NCI-H146 (cell line): Measurements from ENCODE around the gene TRPC6.
"Not testable (repeated sequence)": the region's sequence is repeated elsewhere in the genome, so short reads cannot be mapped to it uniquely, and the experiment has no call there.

Source experiments
- DNase-seq: peaks from one replicate; lab custom pipeline; 2025; lab: John Stamatoyannopoulos, UW

The TRPC6 gene

DNA sequence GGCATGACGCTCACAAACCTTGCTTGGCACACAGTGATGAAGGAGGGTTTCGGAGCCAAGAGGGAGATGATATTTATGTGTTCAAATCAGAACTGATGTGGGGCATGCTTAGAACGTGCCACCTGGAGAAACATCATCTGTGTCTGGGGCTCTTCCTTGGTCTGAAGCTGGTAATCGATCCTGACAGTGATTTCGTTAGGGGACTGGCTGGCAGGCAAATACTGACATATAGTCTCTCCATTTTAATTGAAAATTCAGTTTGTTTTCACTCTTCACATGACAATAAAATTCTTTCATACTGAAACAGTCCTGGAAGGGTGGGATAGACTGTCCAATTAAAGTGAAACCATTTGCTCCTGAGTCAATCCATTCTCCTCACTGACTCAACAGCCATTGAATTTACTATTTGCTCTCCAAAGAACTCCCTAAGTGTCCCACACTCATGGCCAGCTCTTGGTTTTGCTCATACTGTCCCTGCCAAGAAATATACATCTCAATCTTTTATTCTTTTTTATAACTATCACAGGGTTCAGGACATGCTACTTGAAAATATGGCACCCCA is 134.8 kb downstream of the TRPC6 start:
- DNase-seq: no peak

DNA sequence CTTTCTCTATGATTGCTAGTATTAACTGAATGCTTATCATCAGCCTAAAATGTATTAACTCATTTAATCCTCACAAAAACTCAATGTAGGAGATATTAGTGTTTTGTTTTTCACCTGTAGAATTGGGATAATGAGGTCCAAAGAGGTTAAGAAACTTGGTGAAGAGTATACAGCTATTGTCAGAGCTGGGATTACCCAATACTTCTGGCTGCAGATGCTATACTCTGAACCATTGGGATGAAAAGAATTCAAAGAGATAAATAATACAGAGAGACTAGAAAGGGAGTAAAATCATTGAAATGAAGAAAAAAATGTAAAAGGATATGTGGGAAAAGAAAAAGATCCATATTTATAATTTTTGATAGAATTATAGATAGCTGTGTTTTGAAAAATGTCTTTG is 137.1 kb downstream of the TRPC6 start:
- DNase-seq: no peak

DNA sequence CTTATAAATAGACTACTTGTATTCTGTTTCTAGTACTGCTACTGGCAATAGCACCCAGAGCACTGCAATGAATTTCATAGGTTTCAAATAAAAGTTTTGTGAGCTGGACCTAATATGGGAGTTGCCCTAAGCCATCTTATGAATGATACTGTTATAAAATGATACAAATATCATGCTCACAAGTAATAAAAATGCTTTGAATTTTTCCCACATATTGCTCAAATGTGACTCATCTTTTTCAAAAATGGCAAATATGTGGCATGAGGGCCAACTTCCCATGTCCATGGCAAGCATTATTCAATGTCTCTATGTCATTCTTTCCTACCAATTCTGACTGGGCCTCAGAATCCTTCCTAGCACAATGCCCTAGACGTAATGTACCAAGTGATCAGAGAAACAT is 137.6 kb downstream of the TRPC6 start:
- DNase-seq: no peak

DNA sequence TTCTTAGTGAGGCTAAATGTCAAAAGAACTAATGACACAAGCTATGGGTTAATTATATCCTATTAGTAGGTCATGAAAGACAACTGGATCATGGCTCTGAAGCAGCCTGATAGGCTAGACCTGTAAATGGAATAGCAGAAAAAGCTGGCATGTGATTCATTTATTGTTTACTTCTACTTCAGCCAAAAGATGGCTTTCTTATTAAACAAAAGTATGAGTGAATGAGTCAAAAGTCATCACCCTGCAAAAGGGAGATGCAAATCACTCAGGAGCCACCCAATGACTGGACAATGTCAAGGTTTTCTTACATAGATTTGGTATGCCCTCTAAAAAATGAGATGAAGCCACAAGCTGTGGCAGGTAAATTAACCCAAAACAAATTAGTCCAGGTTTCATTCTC is 138.0 kb downstream of the TRPC6 start:
- DNase-seq: no peak

DNA sequence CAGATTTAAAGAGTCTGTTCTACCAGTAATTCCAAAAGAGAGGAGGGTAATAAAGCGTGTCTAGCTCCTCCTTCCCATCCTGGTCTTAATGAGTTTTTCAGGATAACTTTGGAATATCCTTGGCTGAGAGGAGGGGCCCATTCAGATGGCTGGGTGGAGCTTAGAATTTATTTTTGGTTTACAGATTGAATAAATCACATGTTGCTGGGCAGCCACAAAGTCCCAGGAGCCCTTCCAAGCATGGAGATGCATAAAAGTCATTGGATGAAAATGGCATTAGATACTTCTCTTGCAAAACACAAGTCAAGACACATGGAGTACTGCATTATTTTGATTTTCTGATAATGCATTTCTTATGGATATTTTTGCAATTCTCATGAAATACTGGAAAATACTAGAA is 139.0 kb downstream of the TRPC6 start:
- no peak for DNase-seq

DNA sequence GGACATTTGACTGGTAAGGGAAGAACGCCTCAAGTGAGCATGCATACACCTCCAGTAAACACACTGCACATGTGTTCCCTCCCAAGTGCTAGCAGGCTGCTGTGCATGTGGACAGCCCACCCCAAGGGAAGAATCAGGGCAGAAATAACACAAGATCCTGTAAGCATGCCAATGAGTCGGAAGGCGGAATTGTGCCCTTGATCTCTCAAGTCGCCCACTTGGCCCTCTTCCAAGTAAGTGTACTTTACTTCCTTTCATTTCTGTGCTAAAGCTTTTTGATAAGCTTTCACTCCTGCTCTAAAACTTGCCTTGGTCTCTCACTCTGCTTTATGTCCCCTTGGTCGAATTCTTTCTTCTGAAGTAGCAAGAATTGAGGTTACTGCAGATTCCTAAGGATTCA is 139.6 kb downstream of the TRPC6 start:
- no peak for DNase-seq

DNA sequence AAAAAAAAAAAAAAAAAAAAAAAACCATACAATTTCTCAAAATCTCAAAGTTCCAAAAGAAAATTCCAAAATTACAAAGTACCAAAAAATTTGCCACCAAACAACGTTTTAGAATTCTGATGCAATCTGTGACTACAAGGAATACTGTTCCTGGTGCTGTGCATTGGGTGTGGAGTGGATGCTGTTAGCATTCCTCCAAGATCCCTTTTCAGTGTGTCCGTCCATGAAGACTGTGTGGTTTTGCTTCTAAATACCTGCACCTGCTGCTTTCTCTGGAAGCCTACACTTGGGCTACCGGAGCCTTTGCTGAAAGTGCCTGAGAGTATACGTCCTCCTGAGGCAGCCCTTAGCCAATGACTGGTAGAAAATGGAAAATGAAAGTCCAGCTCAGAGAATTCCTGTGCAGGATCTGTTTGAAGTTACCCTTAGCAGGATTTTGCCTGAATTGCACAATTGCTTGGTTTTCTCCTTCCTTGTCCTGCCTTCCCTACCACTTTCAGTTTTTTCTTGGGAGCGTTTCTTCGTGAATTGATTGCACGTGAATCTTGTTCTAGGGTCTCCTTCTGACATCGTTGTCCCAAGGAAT is 140.8 kb downstream of the TRPC6 start:
- no peak for DNase-seq

DNA sequence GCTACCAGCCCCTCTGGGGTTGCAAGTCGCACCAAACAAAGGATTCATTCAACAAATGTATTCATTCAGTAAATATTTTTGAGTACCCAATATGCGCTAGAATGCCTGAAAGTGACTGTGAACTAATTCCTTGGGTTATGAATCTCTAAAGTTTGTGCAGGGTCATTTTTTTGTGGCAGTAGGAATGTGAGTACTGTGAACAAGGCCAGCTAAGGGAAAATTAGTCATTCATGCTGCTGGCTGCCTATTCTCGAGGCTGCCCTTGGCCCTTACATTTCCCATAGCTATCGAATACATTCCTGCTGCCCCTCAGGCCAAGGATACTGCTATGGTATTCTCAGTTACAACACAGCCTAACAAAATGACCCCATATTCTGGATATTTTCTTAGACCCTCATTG is 141.6 kb downstream of the TRPC6 start:
- no peak for DNase-seq

DNA sequence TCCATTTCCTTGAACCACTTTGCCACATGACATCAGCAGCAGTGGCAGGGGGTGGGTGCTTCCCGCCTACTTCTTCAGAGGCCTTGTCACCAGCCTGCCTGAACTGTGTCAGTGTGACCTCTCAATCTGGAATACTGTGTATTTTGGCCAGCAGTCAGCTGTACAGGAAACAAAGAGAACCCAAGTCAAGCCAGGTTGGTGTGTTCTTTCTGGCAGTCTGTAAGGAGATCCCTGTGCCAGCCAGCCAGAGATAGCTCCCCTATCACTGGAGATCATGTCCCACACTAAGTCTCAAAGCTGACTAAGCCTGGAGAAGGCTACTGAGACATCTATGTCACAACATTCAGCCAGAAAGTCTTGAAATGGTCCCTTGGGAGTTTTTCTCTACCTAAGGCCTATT is 142.1 kb downstream of the TRPC6 start:
- no peak for DNase-seq

DNA sequence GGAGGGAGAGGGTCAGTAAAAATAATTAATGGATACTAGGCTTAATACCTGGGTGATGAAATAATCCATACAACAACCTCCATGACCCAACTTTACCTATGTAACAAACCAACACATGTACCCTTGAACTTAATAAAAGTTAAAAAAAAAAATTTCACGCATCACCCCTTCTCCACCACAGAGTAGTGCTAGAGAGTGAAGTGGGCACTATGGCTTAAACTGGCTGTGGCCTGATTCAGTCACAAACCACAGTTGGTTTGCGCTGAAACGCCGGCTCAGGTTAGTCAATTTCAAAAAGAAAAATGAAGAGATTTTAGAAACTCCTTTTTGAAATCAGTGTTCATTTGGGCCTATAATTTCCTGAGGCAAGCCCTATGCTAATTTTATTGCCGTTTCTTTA is 144.3 kb downstream of the TRPC6 start:
- DNase-seq: no peak

DNA sequence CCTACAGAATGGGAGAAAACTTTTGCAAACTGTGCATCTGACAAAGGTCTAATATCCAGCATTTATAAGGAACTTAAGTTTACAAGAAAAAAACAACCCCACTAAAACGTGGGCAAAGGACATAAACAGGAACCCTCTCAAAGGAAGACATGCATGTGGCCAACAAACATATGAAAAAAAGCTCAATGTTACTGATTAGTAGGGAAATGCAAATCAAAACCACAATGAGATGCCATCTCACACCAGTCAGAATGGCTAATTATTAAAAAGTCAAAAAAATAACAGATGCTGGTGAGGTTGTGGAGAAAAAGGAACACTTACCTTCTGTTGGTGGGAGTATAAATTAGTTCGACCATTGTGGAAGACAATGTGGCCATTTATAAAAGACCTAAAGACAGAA is 145.1 kb downstream of the TRPC6 start:
- DNase-seq: not testable (repeated sequence)

DNA sequence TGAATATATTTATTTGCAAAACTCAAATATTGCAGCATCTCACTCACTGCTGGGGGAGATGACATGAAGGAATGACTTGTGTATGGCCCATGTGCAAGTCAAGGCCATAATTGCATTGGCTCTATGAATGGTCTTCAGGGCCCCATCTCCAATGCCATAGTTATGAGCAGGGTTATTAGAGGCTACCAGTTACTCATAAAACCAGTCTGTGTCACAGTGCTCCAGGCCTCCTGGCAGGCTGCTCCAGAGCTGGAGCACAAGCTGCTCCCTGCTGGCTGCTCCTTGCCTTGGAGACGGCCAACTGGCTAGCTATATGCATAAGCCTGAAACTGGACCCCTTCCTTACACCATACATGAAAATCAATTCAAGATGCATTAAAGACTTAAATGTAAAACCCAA is 145.7 kb downstream of the TRPC6 start:
- DNase-seq: no peak

DNA sequence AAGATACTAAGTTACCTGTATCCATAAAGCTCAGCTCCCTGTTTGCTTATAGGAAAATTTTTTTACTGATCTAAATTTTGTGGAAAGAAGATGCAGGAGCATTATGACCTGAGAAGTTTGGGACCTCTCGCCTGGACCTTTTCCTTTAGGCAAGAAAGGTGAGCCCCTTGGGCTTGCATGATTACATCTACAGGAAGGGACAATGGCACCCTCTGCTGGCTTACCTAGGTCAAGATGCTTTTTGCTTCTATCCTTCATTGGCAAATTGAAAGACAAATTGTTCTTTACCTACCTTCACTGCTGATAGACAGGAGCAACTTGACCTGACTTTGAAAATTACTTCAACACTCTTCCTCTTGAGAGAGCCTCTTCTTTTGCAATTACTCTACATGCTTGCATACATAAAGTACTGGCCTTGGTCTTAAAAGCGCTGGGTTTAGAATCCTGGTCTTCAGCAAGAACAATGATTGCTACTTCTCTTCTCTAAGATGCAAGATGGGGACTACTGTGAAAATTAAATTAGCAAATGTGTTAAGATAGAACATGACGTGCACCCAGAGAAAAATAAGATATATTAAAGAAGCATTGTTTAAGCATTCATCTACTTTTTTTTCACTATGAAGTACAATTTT is 147.2 kb downstream of the TRPC6 start:
- DNase-seq: peak; percentile 25

DNA sequence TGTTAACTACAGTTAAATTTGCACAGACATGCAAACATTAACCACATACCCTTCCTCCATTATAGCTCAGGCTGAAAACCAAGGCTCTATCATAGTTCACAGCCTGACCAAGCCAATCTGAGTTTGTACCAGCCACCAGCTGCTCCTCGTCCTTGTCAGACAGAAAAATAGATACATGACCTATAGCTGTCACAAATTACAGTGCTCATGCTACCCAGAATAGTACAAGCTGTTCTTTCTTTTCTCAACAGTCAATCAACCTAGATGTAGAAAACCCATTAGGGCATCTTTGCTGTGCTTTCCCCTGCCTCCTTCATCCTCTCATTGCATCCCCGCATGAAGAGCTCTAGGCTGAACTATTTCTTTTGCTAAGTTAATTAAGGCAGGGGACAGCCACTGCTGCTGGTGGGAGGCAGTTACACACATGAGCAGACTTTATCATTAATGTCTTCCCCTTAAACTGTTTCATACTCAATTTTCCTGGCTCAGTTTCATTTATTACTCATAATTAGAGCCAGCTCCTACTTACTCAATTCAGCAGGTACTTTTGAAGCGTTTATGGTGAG is 148.3 kb downstream of the TRPC6 start:
- no peak for DNase-seq

DNA sequence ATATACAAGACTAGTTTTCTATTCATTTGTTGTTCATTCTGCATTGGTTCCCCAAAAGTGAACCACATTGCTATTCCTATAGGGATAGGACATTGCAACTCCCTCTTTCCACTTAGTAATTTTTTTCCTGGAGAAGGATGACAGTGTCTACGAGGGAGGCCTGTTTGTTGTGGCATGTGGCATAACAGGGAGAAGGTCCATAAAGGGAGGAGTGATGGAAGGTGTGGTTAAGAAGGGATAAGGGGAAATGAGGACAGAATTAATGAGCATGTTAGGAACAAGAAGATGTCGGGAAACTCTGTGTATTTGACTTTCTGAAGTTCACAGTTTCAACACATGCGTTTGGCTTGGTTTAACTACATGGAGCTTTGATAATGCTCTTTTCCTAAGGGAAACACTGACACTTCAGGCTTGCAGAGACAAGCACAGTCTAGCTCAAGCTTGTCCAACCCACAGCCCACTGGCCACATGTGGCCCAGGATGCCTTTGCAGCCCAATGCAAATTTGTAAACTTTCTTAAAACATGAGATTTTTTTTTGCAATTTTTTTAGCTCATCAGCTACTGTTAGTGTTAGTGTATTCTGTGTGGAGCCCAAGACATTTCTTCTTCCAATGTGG is 149.7 kb downstream of the TRPC6 start:
- DNase-seq: no peak

DNA sequence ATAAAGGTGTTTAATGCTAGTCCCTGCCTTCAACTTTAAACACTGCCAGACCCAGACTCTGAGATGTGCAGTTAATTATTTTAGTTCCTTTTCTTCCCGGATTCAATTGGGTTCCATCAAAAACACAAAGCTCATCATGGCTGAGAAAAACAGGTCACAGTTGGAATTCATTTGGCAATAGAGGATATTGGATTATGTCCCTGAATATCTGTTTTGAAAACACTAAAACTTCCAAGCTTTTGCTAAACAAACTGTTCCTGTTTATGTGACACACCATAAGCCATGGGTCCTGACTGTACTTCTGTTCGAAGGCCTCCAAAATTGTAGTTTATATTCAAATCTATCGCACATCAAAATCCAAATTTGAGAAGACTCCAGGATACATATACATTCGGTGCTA is 150.7 kb downstream of the TRPC6 start:
- DNase-seq: no peak

DNA sequence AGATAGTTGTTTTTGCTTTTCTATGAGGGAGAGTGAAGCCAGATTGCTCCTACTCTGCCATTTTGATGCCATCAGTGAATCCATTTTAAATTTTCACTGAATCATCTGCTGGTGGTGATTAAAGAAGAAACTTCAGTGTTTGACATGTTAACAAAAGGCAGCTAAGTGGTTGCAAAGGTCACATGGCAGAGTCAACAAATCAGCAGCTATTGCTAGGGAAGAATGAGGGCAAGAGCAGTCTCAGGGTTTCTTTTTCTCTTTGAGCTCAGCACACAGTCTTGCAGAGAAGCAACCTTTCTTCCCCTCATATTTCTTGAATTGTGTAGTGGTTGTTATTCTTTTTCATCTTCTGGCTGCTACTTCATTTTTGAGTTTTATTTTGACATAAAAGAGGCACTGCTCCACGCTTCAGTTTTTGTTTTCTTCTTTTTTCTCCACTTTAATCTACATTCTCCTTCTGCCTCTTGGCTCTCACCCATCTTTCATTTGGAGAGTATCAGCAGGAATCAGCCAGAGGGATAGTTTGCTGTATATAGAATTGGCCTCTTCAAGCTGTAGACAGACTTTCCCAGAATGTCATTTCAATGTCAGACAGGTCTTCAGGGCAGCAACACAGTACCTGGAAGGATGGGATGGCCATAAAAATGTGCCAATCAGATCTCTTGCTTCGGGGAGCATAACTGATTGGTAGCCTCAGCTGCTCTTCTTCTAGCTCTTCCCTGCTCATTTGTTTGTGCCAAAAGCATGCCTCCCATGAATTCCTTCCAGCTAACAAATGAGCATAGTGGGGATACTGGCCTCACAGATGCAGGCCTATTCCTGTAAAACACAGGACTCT is 153.9 kb downstream of the TRPC6 start:
- DNase-seq: no peak

DNA sequence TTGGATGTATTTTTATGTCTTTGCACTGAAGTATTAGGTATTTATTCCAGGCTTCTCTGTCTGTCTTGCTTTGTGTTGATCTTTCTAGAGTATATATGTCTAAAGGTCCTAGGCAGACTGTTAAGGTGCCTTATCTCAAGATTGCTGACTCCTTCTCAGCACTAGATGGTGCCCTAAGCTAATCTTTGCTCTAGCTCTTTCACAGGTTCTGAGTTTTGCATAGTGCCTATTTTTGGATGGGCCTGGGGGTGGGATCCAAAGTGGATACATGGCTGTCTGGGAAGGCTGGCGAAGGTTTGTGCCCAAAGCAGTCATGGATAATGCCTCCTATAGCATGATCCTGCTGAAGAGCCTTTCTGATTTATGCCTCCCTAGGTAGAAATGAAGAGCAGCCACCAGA is 154.9 kb downstream of the TRPC6 start:
- no peak for DNase-seq

DNA sequence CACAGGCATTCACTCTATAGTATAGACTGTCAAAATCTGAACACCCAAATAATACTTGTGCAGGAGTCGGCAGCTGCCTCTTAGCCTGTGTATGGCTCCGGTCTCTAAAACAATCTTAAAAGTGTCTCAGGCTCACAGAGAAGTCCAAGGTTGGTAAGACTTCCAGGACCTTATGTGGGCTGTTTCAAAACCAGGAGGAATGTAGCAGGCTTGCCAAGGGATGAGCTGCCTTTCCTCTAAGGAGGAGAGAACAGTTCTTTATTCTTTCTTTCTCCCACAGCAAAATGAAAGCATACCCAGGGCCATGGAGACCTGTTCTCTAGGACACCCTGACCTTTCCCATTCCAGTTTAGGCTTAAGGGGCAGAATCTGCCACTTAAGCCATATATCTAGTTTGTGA is 176.5 kb downstream of the TRPC6 start:
- no peak for DNase-seq
